BLaER1 treated with 17β-estradiol and CSF1 and Interleukin-3, amounts not matched to agents 10 nM and 100 nM (cell line): ENCODE measurements around the gene ARRDC4.

Experiments
- H3K27ac ChIP-seq, 11 experiments: shearing (Covaris generic); formaldehyde crosslinking; 2 replicates each; pipeline ENCODE4 v1.8.1; 2022
- H3K27me3 ChIP-seq, 11 experiments: shearing (Covaris generic); formaldehyde crosslinking; 2 replicates each; pipeline ENCODE4 v1.8.1; 2022
- H3K36me3 ChIP-seq, 11 experiments: shearing (Covaris generic); formaldehyde crosslinking; 2 replicates each; pipeline ENCODE4 v1.8.1; 2022
- H3K4me1 ChIP-seq, 10 experiments: shearing (Covaris generic); formaldehyde crosslinking; 2 replicates each; pipeline ENCODE4 v1.8.1; 2022
- H3K4me2 ChIP-seq, 11 experiments: shearing (Covaris generic); formaldehyde crosslinking; 2 replicates each; pipeline ENCODE4 v1.8.1; 2022
- H3K4me3 ChIP-seq, 10 experiments: shearing (Covaris generic); formaldehyde crosslinking; 2 replicates each; pipeline ENCODE4 v1.8.1; 2022
- H3K9ac ChIP-seq, 11 experiments: shearing (Covaris generic); formaldehyde crosslinking; 2 replicates each; pipeline ENCODE4 v1.8.1; 2022
- H3K9me3 ChIP-seq, 11 experiments: shearing (Covaris generic); formaldehyde crosslinking; replicated peaks in 1 of 11; 2 replicates each; pipeline ENCODE4 v1.8.1; 2022
- H4K20me1 ChIP-seq, 11 experiments: shearing (Covaris generic); formaldehyde crosslinking; 2 replicates each; pipeline ENCODE4 v1.8.1; 2022
- Cebpa-rat ChIP-seq, 11 experiments: shearing (Covaris generic); IDR thresholded peaks; 2 replicates each; pipeline ENCODE4 v1.8.1; 2022

The ARRDC4 gene

DNA sequence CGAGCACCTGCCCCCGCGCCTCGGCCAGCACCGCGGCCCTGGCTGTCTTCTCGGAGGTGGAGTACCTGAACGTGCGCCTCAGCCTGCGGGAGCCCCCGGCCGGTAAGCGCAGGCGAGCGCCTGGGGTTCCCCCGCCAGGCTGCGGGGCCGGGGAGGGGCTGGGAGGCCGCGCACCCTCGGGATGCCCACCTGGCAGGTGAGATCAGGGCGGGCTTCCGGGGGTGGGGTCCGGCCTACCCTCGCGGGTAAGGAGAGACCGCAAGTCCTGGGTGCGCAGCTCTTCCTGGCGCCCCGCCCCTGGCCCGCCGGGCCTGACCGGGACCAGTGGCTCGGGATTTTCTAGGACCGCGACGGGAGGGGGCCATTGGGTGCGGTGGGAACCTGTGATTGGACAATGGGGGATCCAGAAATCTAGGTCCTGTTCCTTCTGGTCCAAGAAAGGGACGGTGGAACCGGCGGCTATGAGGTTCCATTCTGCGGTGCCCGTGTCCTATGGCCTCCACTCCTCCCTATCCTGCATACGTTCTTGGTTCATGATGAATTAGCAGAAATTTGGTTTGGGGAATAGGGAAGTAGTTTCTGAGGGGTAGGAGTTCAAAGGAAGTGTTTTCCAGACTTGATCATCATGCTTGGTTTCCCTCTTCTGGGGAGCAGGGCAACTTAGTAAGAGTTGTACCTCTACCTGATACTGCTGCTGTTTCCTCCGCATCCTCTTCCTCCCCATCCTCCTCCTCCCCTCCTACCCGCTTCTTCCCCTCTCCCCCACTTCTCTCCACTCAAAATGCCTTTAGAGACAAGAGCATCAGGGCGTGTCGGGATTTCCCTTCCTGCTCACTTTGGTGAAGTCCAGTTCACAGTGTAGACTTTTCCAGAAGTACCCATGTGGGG is 808 bp downstream of the ARRDC4 start:
- H3K4me3 ChIP-seq: peak overlapping the region; percentile 82 to 97 (median 91)
- peaks cover 26 to 51% (median 39%) of the 10 kb centered on the region in 10 experiments for H3K4me1 ChIP-seq
- peaks cover 0 to 8% (median 0%) of the 10 kb centered on the region in 11 experiments; a peak in 6 of 22 replicates for H3K27me3 ChIP-seq
- peaks cover 0 to 13% (median 6%) of the 10 kb centered on the region in 11 experiments; a peak in 16 of 22 replicates for H3K9me3 ChIP-seq
- peaks cover 6 to 29% (median 22%) of the 10 kb centered on the region in 11 experiments; a peak in 18 of 22 replicates for H3K36me3 ChIP-seq
- H3K4me2 ChIP-seq: peak overlapping the region; percentile 85 to 98 (median 92)
- no peak for TF ChIP-seq Cebpa-rat (IDR thresholded peaks at IDR 0.05)
- peak overlapping the region; percentile 77 to 94 (median 86) for H3K27ac ChIP-seq
- peaks cover 0 to 48% (median 16%) of the 10 kb centered on the region in 11 experiments; a peak in 8 of 22 replicates for H4K20me1 ChIP-seq
- H3K9ac ChIP-seq: peak overlapping the region; percentile 77 to 94 (median 88)

DNA sequence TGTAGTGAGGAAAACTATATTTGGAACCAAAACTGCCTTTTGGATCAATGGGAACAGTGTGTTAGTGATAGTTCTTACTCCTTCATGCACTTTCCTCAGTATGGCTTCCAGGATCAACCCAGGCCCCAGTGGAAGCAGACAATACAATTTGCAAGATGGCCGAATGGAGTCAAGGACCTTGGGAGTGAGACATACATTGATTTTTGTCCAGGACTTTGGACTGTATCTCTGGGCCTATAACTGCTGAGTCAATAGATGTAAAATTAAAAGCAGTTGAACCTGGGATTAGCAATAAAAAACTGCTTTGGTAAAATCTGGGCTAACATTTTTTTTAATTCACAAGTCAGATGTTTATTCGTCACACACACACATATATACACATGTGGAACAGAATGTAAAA is 1.8 kb downstream of the ARRDC4 start:
- peak overlapping the region in 1 of 11 experiments; percentile 93; a peak in 1 of 22 replicates for H3K9ac ChIP-seq
- peak overlapping the region in 9 of 10 experiments; percentile 82 to 97 (median 92); a peak in 13 of 20 replicates for H3K4me3 ChIP-seq
- peaks cover 8 to 39% (median 32%) of the 10 kb centered on the region in 11 experiments; a peak in 19 of 22 replicates for H3K36me3 ChIP-seq
- H3K4me1 ChIP-seq: peaks cover 27 to 54% (median 43%) of the 10 kb centered on the region in 10 experiments
- peaks cover 0 to 54% (median 16%) of the 10 kb centered on the region in 11 experiments; a peak in 8 of 22 replicates for H4K20me1 ChIP-seq
- peaks cover 0 to 4% (median 0%) of the 10 kb centered on the region in 11 experiments; a peak in 3 of 22 replicates for H3K9me3 ChIP-seq
- 0 out of 22 replicates have a peak overlapping the region, but pooled peaks of 1 of the 11 experiments have one; percentile 93 for H3K27ac ChIP-seq
- H3K27me3 ChIP-seq: peaks cover 0 to 8% (median 0%) of the 10 kb centered on the region in 11 experiments; a peak in 6 of 22 replicates
- peak overlapping the region; percentile 85 to 98 (median 92) for H3K4me2 ChIP-seq
- no peak for TF ChIP-seq Cebpa-rat (IDR thresholded peaks at IDR 0.05)

DNA sequence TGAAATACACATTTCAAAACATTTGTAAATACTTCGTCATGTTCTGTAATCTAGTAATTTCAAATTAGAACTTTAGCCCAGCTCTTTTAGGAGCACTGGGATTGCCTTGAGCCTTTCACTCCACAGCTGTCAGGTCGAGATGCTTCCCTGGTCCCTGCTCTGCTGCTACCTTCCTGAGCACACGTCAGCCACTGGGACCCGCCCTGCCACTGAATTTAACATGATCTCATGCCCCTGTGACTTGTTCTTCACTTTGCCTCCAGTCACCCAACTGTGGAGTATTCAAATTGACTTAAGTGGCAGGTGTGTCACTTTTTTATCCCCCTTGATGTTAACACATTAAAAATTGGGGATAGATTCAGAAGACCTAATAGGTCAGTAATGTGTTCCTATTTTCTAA is 3.3 kb downstream of the ARRDC4 start:
- peak overlapping the region in 6 of 11 experiments; percentile 33 to 98 (median 91); a peak in 8 of 22 replicates for H3K4me2 ChIP-seq
- peaks cover 27 to 54% (median 43%) of the 10 kb centered on the region in 10 experiments for H3K4me1 ChIP-seq
- peaks cover 0 to 8% (median 0%) of the 10 kb centered on the region in 11 experiments; a peak in 6 of 22 replicates for H3K27me3 ChIP-seq
- peaks cover 15 to 54% (median 47%) of the 10 kb centered on the region in 11 experiments; a peak in 21 of 22 replicates for H3K36me3 ChIP-seq
- TF ChIP-seq Cebpa-rat (IDR thresholded peaks at IDR 0.05): no peak
- no peaks in the 10 kb centered on the region for H3K9me3 ChIP-seq
- H3K4me3 ChIP-seq: no peak overlapping the region
- H3K9ac ChIP-seq: no peak overlapping the region
- peaks cover 0 to 57% (median 16%) of the 10 kb centered on the region in 11 experiments; a peak in 8 of 22 replicates for H4K20me1 ChIP-seq
- H3K27ac ChIP-seq: no peak overlapping the region

DNA sequence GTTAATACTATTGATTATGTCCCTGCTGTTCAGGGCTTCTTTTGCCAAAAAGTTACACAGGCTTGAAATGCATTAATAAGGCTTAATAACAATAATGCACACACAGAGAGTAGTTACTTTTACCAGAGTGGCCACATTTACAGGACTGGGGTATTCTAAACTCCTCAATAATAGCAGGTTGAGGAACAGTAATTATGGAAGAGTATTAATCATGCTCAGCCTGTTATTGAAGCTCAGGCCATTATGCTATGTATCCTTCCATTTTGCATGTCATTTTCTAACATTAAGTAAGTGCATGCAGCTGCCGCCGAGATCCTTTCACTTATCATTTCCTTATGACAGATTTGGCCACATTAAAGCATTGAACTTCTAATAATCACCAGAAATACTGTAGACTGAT is 5.7 kb downstream of the ARRDC4 start:
- H3K4me3 ChIP-seq: no peak overlapping the region
- H3K4me1 ChIP-seq: peaks cover 20 to 47% (median 33%) of the 10 kb centered on the region in 10 experiments
- 0 out of 22 replicates have a peak overlapping the region, but pooled peaks of 1 of the 11 experiments have one; percentile 38 for H3K9ac ChIP-seq
- TF ChIP-seq Cebpa-rat (IDR thresholded peaks at IDR 0.05): no peak
- H4K20me1 ChIP-seq: peaks cover 0 to 61% (median 16%) of the 10 kb centered on the region in 11 experiments; a peak in 8 of 22 replicates
- peak overlapping the region; percentile 16 to 70 (median 57); a peak in 21 of 22 replicates for H3K4me2 ChIP-seq
- peaks cover 38 to 79% (median 71%) of the 10 kb centered on the region in 11 experiments for H3K36me3 ChIP-seq
- H3K27ac ChIP-seq: no peak overlapping the region
- H3K9me3 ChIP-seq: no peaks in the 10 kb centered on the region
- H3K27me3 ChIP-seq: peaks cover 0 to 7% (median 0%) of the 10 kb centered on the region in 11 experiments; a peak in 6 of 22 replicates

DNA sequence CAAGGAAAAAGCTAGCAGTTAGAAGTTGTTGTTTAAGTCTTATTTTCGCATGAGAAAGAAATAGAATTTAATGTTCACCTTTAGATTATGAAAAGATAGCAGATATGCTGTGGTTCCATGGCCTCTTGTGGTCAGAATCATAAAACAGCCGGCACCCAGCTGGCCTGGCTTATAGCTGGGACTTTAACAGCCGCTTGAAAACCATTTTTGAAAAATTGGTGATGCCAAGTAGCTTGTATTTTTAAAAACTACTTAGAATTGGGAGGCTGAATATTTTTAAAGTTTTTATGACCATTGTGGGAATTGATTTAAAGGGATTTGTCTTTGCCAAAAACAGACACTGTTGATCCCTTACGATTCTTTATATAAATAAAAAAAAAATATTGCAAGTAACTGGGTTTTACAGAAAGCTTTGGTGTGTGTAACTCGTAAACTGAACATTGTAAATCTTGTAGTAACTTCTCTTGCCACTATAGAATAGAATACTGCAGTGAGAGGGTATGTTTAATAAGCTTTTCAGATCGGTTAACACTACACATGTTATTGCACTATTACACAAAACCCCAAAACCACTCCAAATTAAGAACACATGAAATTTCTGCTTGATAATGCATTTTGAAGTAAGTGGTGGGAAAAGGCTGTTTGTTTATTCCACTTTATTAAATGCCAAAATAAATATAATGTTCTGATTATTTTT is 6.6 kb downstream of the ARRDC4 start:
- Histone ChIP-seq H3K27ac (no peak overlapping the region), H3K9me3 (no peaks in the 10 kb centered on the region), H3K4me2 (no peak overlapping the region), H3K4me3 (no peak overlapping the region), H3K36me3 (peaks cover 46 to 87% (median 80%) of the 10 kb centered on the region in 11 experiments), H3K4me1 (peaks cover 11 to 39% (median 25%) of the 10 kb centered on the region in 10 experiments), H4K20me1 (peaks cover 0 to 60% (median 11%) of the 10 kb centered on the region in 11 experiments; a peak in 8 of 22 replicates), H3K27me3 (peaks cover 0 to 3% (median 0%) of the 10 kb centered on the region in 11 experiments; a peak in 2 of 22 replicates), H3K9ac (no peak overlapping the region)
- no peak for TF ChIP-seq Cebpa-rat (IDR thresholded peaks at IDR 0.05)

DNA sequence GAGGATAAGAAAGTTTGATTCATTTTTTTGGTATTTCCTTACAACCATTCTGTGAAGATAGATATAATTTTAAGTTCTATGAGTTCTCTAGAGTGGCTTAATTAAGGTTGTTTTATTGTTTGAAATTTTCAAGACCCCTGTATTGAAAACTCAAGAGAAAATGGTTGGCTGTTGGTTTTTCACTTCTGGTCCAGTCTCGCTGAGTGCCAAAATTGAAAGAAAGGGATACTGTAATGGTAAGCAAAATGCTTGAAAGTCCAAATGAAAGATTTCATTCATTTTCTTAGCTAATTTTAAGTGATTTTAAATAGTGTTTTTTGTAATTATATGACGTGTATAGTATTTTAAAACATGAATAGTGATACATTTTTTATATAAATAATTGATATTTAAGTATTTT is 7.4 kb downstream of the ARRDC4 start:
- Histone ChIP-seq H3K27me3 (no peaks in the 10 kb centered on the region), H3K4me2 (no peak overlapping the region), H3K4me3 (no peak overlapping the region), H4K20me1 (peaks cover 0 to 52% (median 6%) of the 10 kb centered on the region in 11 experiments; a peak in 8 of 22 replicates), H3K4me1 (peaks cover 9 to 31% (median 18%) of the 10 kb centered on the region in 10 experiments), H3K27ac (no peak overlapping the region), H3K9me3 (no peaks in the 10 kb centered on the region), H3K9ac (no peak overlapping the region), H3K36me3 (peaks cover 54 to 95% (median 88%) of the 10 kb centered on the region in 11 experiments)
- no peak for TF ChIP-seq Cebpa-rat (IDR thresholded peaks at IDR 0.05)

DNA sequence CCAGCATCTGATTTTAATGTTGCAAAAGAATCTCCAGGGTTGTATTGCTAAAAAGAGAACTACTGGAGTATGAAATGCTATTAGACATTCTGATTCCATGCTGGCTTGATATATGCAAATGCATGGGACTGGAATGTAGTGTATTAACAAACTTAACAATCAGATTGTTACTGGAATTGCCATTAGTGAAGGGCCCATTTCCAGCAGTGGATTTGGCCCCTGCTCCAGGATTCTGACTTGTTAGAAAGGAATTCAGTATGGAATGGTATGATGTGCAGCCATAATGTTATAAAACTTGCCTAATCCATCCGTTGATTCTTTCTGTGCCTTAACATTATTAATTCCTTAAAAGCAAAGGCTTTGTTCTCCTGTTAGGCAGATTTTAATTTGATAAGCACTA is 7.9 kb downstream of the ARRDC4 start:
- Histone ChIP-seq H3K4me2 (no peak overlapping the region), H3K27ac (no peak overlapping the region)

DNA sequence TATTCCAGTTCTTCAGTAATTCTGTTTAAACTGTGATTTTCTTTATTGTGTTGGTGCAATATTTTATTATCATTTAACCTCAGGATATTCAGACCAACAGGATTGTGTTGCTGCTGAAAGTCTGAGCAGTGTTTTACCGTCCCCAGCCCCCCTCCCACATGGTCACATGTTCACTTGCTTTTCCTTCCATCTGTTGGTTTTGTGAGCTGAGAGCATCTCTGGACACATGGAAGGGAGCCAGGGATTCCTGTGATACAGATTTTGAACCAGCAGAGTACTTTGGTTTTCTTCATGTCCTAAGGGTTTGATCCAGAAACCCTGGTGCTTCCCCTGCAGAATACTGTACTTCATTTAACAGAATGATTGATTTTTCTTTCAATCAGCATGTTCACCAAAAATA is 11.9 kb downstream of the ARRDC4 start:
- no peaks in the 10 kb centered on the region for H3K4me1 ChIP-seq
- peaks cover 0 to 11% (median 0%) of the 10 kb centered on the region in 11 experiments; a peak in 2 of 22 replicates for H4K20me1 ChIP-seq
- peaks cover 46 to 73% (median 71%) of the 10 kb centered on the region in 11 experiments for H3K36me3 ChIP-seq
- H3K9me3 ChIP-seq: no peaks in the 10 kb centered on the region
- no peak overlapping the region for H3K4me3 ChIP-seq
- no peaks in the 10 kb centered on the region for H3K27me3 ChIP-seq
- no peak overlapping the region for H3K4me2 ChIP-seq
- H3K27ac ChIP-seq: no peak overlapping the region
- no peak for TF ChIP-seq Cebpa-rat (IDR thresholded peaks at IDR 0.05)
- no peak overlapping the region for H3K9ac ChIP-seq

More for the DNA sequence above, 7.9 kb downstream of the ARRDC4 start:
- no peak for TF ChIP-seq Cebpa-rat (IDR thresholded peaks at IDR 0.05)
- Histone ChIP-seq H3K9me3 (no peaks in the 10 kb centered on the region), H3K27me3 (no peaks in the 10 kb centered on the region), H3K4me1 (peaks cover 9 to 26% (median 15%) of the 10 kb centered on the region in 10 experiments), H4K20me1 (peaks cover 0 to 47% (median 6%) of the 10 kb centered on the region in 11 experiments; a peak in 7 of 22 replicates), H3K36me3 (peaks cover 59 to 100% (median 93%) of the 10 kb centered on the region in 11 experiments), H3K4me3 (no peak overlapping the region), H3K9ac (no peak overlapping the region)
